Measurements from ENCODE around the gene CDH4. TPM values are rescaled to one million over a fixed set of nuclear protein-coding genes. Genes with fewer than 3 reads are reported as not detected.

CDH4 gene
- total and polyA plus RNA-seq, 2 of the 8 experiments (the other 6 are each of a cell fraction or from before 2014, with no cell fraction given): 4.3 to 7.9 TPM

DNA sequence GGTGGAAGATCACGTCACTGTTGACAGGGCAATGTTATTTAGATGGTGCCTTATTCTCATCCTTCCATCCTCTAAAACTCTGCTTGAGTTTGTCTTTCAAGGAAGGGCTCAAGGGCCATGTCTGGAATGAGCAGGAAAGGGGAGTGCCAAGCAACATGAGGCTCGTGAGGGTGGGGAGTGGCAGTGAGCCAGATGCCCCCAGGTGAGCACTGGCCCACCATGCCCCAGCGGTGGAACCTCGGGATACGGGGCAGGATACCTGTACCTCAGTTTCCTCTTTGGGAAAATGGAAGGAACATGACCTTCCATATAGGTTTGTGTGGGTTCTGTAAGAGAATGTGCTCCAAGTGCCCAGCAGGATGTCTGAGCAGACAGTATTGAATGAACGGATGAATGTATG is 476.3 kb downstream of the CDH4 start:
- WGBS, 2 experiments (ENCODE audit: extremely low coverage in 1 of 2, insufficient coverage in 1 of 2, insufficient read length in 1 of 2, insufficient replicate concordance in 2 of 2, low coverage in 1 of 2, low lambda C conversion rate in 2 of 2, missing lambda C conversion rate in 1 of 2): 93% methylated on average over 6 of the region's 6 CpGs; no CpG with 5 or more reads in 1 of the 2 experiments
- POLR2A ChIA-PET (ENCODE audit: partially characterized antibody): no interaction called here

More for the DNA sequence above, 476.3 kb downstream of the CDH4 start:
- H2BK120ac ChIP-seq (replicated peaks; ENCODE audit: low read depth, low read length): no peak overlapping the region
- peaks cover 3% of the 10 kb centered on the region; the same call in 1 of the 2 replicates for H3K23me2 ChIP-seq (ENCODE audit: low read depth, low read length)
- H4K8ac ChIP-seq (ENCODE audit: extremely low read depth, insufficient read depth, low read length): no peak overlapping the region
- H3K18ac ChIP-seq (ENCODE audit: extremely low read depth, low read length): no peak overlapping the region
- DNase-seq (ENCODE audit: low read depth in 1 of 2, low spot score in 2 of 2) (no peak), FAIRE-seq (no peak)
- H3K36me3 ChIP-seq (ENCODE audit: control insufficient read depth in 2 of 4, insufficient read depth in 4 of 4, low read length in 3 of 4): no peaks in the 10 kb centered on the region; a peak in 1 of 8 replicates
- H2BK12ac ChIP-seq (ENCODE audit: low read depth, low read length): no peak overlapping the region
- H3K9ac ChIP-seq (replicated peaks in 1 of 4; ENCODE audit: extremely low read depth in 1 of 4, low read depth in 3 of 4, low read length in 3 of 4): no peak overlapping the region
- H4K20me1 ChIP-seq (replicated peaks in 1 of 2; ENCODE audit: control insufficient read depth in 1 of 2, insufficient read depth in 2 of 2, low read length in 2 of 2): peaks cover 0 to 10% of the 10 kb centered on the region in 2 experiments
- no peak overlapping the region for H4K91ac ChIP-seq (replicated peaks; ENCODE audit: insufficient read length, low read length)
- no peak overlapping the region for H3K56ac ChIP-seq (replicated peaks; ENCODE audit: insufficient read length, low read depth, low read length)
- no peaks in the 10 kb centered on the region; a peak in 1 of 4 replicates for H3K79me2 ChIP-seq (ENCODE audit: control insufficient read depth in 1 of 2, insufficient read depth in 2 of 2, low read length in 2 of 2)
- H3K4me3 ChIP-seq (ENCODE audit: extremely low read depth in 1 of 4, insufficient read depth in 2 of 4, low read depth in 3 of 4, low read length in 4 of 4): no peak overlapping the region
- no peak overlapping the region for H3K4ac ChIP-seq (replicated peaks; ENCODE audit: insufficient read length, low read depth, low read length)
- TF ChIP-seq SP2 (IDR thresholded peaks at IDR 0.05; ENCODE audit: low read length): no peak
- TF ChIP-seq NRF1 (IDR thresholded peaks at IDR 0.05; ENCODE audit: low read depth, low read length): no peak
- no peak for TF ChIP-seq BACH1 (IDR thresholded peaks at IDR 0.05; ENCODE audit: low read length)
- no peak for TF ChIP-seq KDM5A (IDR thresholded peaks at IDR 0.05; ENCODE audit: low read length)
- TF ChIP-seq ZNF274 (IDR thresholded peaks at IDR 0.05; ENCODE audit: borderline replicate concordance, extremely low read depth, low read length): no peak
- TF ChIP-seq KDM4A (IDR thresholded peaks at IDR 0.05; ENCODE audit: low read depth, low read length, severe bottlenecking): no peak
- no peak for TF ChIP-seq POLR2AphosphoS5 (IDR thresholded peaks at IDR 0.05; ENCODE audit: low read depth, low read length)
- TF ChIP-seq EZH2 (IDR thresholded peaks at IDR 0.05; ENCODE audit: low read depth, low read length, severe bottlenecking): no peak
- no peak for TF ChIP-seq FOSL1 (IDR thresholded peaks at IDR 0.05; ENCODE audit: insufficient read depth, low read depth, low read length)
- TF ChIP-seq ASH2L (IDR thresholded peaks at IDR 0.05; ENCODE audit: low read length): no peak
- no peak for TF ChIP-seq CEBPB (IDR thresholded peaks at IDR 0.05; ENCODE audit: low read depth, low read length)
- TF ChIP-seq SUZ12 (IDR thresholded peaks at IDR 0.05; ENCODE audit: low read length): no peak
- no peak for TF ChIP-seq SIRT6 (IDR thresholded peaks at IDR 0.05; ENCODE audit: low read length)
- TF ChIP-seq TAF7 (optimal IDR thresholded peaks at IDR 0.05; ENCODE audit: borderline replicate concordance, low read depth, low read length): no peak
- TF ChIP-seq YY1 (IDR thresholded peaks at IDR 0.05; ENCODE audit: low read depth, low read length): no peak
- TF ChIP-seq HDAC6 (IDR thresholded peaks at IDR 0.05; ENCODE audit: low read depth, low read length): no peak
- H2BK15ac ChIP-seq (ENCODE audit: low read length): no peak overlapping the region
- H3K4me2 ChIP-seq (ENCODE audit: insufficient read depth in 1 of 2, low read depth in 2 of 2, low read length in 2 of 2): no peak overlapping the region
- CTCF ChIA-PET (ENCODE audit: partially characterized antibody): no interaction called here
- H2AFZ ChIP-seq (ENCODE audit: low read length): no peak overlapping the region
- no peak overlapping the region for H3K14ac ChIP-seq (ENCODE audit: insufficient read length)
- H2BK20ac ChIP-seq (ENCODE audit: low read length): no peak overlapping the region
- H3K9me3 ChIP-seq (ENCODE audit: insufficient read depth in 2 of 2, low read depth in 1 of 2, low read length in 1 of 2): peaks cover 0 to 6% of the 10 kb centered on the region in 2 experiments; a peak in 1 of 4 replicates
- no peaks in the 10 kb centered on the region for H3K79me1 ChIP-seq (ENCODE audit: low read depth, low read length)
- H2AK5ac ChIP-seq (ENCODE audit: low read depth, low read length): peak overlapping the region; percentile 13; the same call in 1 of the 2 replicates
- peaks cover 0 to 6% (median 0%) of the 10 kb centered on the region in 4 experiments; a peak in 2 of 7 replicates for H3K27me3 ChIP-seq (replicated peaks in 1 of 4; ENCODE audit: control insufficient read depth in 3 of 4, extremely low read depth in 1 of 4, insufficient read depth in 3 of 4, low read length in 3 of 4)
- H3K23ac ChIP-seq (ENCODE audit: insufficient read length): no peak overlapping the region
- 0 out of 7 replicates have a peak, but pooled peaks cover 0 to 2% (median 0%) of the 10 kb centered on the region in 4 experiments for H3K4me1 ChIP-seq (replicated peaks in 1 of 4; ENCODE audit: control insufficient read depth in 3 of 4, insufficient read depth in 4 of 4, low read length in 3 of 4)
- H4K5ac ChIP-seq (ENCODE audit: insufficient read length, low read depth, low read length): no peak overlapping the region
- H2BK5ac ChIP-seq (ENCODE audit: low read depth, low read length): no peak overlapping the region
- no peak overlapping the region for H3K27ac ChIP-seq (ENCODE audit: low read depth, low read length)

All from H1 (cell line).